H1 (cell line): ENCODE results near the gene UBC. TPM values are rescaled to one million over a fixed set of nuclear protein-coding genes. Genes with fewer than 3 reads are reported as not detected.

ENCODE experiments used
- CBX8 ChIP-seq: fragments of 300-800, 300-1000 bp; sonication (generic); IDR thresholded peaks from 2 replicates; pipeline ENCODE4 v1.7.1; 2016; ENCODE audit warnings: low read depth, low read length, borderline replicate concordance
- CREB1 ChIP-seq: IDR thresholded peaks from 2 replicates; pipeline ENCODE4 v1.6.1; 2012; ENCODE audit warnings: inconsistent platforms
- CTCF ChIP-seq, 3 experiments: IDR thresholded peaks; 1 replicate in 2 of 3; 2 replicates in 1 of 3; pipeline versions ENCODE4 v1.5.1 to v1.6.1; 2011; ENCODE audit warnings: low read length in 3 of 3, mild to moderate bottlenecking in 3 of 3, inconsistent platforms in 2 of 3, low read depth in 1 of 3, moderate library complexity in 1 of 3; ENCODE audit not compliant: insufficient read depth in 1 of 3; ENCODE audit errors: control extremely low read depth in 1 of 3
- JUND ChIP-seq: IDR thresholded peaks from 2 replicates; pipeline ENCODE4 v1.6.1; 2011; ENCODE audit warnings: mild to moderate bottlenecking, improper control_type of control experiment, low read length
- MAFK ChIP-seq: IDR thresholded peaks from 2 replicates; pipeline ENCODE4 v1.6.1; 2012; ENCODE audit warnings: low read depth, mild to moderate bottlenecking, improper control_type of control experiment, low read length
- RAD21 ChIP-seq, 2 experiments: IDR thresholded peaks in 1 of 2; conservative IDR thresholded peaks in 1 of 2; 2 replicates each; pipeline ENCODE4 v1.6.1; 2011; ENCODE audit warnings: low read depth in 2 of 2, low read length in 2 of 2, improper control_type of control experiment in 1 of 2, inconsistent platforms in 1 of 2, mild to moderate bottlenecking in 1 of 2, moderate library complexity in 1 of 2
- polyA plus RNA-seq, 7 experiments: library from polyadenylated mRNA; depleted of rRNA in 3 of 7; stranded (reverse) in 5 of 7; unstranded in 2 of 7; fragments of >200 nt in 5 of 7; fragments of 200-250 nt in 2 of 7; gene quantifications; 1 replicate in 5 of 7; 2 replicates in 1 of 7; 4 replicates in 1 of 7; pipeline versions ENCODE4 v1.2.1 to v1.2.3, GENCODE V29; 2011 to 2013; ENCODE audit warnings: missing spikeins in 2 of 7, mixed read lengths in 2 of 7
- total RNA-seq: library from RNA; stranded (reverse); fragmentation: NEBNext Ultra II Directional; extraction: Animal tissue kit (Norgen Biotek cat#: 25700); gene quantifications from 2 replicates; pipeline ENCODE4 v1.2.1, GENCODE V29; 2021

Gene UBC
- total and polyA plus RNA-seq, 2 of the 8 experiments (the other 6 are each of a cell fraction or from before 2014, with no cell fraction given): 559 to 749 TPM

- TF ChIP-seq MAFK: peak; percentile 42; the same call in 1 of the 2 replicates
- no peak for TF ChIP-seq CBX8
- peak; percentile 62 to 100 (median 97) for TF ChIP-seq CTCF (IDR thresholded peaks at IDR 0.05; ENCODE audit: control extremely low read depth in 1 of 3, insufficient read depth in 1 of 3, low read depth in 1 of 3, low read length in 3 of 3)
- TF ChIP-seq JUND: peak; percentile 60
- TF ChIP-seq RAD21 (IDR thresholded peaks at IDR 0.05 in 1 of 2, conservative IDR thresholded peaks at IDR 0.05 in 1 of 2; ENCODE audit: low read depth in 2 of 2, low read length in 2 of 2): peak; percentile 85 to 92
- peak; percentile 21; the same call in 1 of the 2 replicates for TF ChIP-seq CREB1
Observed at GRCh38 chr12:124906606-124907261, 7.7 kb downstream of the UBC start (continued).
